Activated CD4-positive, alpha-beta T cell treated with anti-CD3 and anti-CD28 coated beads for 1 hour (primary cell): ENCODE data around the gene FAT4.

Experiments
- DNase-seq: peaks from one replicate; pipeline ENCODE4 v3.0.0-alpha.2; 2020

The FAT4 gene, protein sequence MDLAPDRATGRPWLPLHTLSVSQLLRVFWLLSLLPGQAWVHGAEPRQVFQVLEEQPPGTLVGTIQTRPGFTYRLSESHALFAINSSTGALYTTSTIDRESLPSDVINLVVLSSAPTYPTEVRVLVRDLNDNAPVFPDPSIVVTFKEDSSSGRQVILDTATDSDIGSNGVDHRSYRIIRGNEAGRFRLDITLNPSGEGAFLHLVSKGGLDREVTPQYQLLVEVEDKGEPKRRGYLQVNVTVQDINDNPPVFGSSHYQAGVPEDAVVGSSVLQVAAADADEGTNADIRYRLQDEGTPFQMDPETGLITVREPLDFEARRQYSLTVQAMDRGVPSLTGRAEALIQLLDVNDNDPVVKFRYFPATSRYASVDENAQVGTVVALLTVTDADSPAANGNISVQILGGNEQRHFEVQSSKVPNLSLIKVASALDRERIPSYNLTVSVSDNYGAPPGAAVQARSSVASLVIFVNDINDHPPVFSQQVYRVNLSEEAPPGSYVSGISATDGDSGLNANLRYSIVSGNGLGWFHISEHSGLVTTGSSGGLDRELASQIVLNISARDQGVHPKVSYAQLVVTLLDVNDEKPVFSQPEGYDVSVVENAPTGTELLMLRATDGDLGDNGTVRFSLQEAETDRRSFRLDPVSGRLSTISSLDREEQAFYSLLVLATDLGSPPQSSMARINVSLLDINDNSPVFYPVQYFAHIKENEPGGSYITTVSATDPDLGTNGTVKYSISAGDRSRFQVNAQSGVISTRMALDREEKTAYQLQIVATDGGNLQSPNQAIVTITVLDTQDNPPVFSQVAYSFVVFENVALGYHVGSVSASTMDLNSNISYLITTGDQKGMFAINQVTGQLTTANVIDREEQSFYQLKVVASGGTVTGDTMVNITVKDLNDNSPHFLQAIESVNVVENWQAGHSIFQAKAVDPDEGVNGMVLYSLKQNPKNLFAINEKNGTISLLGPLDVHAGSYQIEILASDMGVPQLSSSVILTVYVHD (N-terminal part only)

DNA sequence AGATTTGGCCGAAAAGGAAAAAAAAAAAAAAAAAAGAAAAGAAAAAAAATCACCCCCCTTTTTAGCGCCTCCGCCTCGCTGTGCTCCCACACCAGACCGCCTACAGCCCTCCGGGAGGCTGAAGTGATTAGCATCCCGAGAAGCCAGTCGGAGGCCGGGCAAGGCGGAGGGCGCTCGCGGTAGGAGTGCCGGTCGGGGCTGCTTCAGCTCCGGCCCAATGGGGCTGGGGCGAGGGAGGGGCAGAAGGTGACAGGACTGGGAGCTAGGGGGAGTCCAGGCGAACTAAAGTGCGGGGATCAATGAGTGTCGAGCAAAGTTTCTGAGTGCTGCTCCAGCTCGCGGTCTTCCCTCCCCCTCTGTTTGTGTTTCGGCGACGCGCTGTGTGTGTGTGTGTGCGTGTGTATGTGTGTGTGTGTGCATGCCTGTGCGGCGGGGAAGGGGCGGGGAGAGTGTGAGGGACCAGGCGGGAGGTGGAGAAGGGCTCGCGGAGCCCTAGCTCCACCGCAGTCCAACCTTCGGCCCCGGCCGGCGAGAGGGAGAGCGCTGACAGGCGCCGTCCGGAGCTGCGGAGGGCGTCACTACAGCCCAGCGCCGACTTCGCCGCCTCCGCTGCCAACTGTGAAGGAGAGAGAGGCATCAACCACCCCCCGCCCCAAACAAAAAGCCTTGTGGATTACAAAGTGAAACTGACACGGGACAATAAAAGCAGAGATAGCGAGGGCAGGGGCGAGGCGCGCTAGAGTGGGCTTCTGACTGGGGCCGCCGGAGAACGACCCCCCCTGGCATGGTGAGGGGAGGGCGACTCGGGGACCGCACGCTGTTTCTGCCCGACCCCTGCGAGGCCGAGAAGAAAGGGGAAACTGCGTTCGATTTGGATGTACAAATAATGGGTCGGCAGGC lies at the start of gene FAT4:
Gene FAT4 (plus strand): TSS at position 280 of the 900 bp plus-strand sequence. CDS start 1,457 bp downstream, outside the sequence.
- no peak for DNase-seq

DNA sequence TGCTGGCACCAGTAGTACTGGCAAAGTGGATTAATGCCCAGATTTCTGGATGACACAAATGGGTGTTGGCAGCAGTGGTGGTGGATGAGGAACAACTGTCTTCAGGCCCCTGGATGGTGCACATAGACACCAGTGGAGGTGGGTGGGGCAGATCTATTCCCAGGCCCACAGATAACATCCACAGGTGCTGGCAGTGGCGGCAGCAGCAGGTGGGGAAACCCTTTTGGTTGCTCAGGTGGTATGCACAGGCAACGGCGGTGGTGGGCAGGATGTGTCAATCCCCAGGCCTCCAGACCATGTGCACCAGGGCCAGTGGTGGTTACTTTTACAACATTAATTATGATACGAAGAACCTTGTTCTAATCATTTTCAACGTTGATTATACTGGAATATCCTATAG lies 48.9 kb upstream of the FAT4 start:
- no peak for DNase-seq

DNA sequence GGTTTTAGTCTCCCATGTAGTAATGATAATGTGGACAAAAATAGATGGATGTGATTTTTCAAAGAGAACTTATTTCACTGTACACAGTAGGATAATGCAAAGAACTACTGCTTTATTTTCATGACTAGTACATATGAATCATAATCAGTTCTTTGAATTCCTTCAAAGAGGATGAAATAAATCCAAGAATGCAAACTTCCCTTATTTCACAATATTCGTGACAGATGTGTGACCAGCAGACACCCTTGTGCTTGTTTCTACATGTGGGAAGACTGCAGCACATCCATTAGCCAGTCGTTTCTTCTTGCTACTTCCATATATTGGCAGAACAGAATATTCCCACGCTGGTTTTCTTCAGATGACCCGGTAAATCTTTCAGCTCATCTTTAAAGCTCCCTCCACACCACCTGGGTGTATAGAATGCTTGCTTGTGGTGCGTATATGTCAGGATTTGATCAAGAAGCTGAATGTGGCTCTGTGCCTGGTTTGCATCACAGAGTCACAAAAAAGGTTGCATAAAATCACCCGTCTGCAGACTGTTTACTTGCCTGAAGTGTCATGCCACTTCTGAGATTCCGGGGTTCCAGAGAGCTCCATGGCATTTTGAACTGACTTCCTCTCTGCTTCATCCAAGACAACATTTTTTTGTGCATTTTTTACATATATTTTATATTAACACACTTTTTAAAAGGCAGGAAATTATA lies 47.7 kb upstream of the FAT4 start:
- no peak for DNase-seq

DNA sequence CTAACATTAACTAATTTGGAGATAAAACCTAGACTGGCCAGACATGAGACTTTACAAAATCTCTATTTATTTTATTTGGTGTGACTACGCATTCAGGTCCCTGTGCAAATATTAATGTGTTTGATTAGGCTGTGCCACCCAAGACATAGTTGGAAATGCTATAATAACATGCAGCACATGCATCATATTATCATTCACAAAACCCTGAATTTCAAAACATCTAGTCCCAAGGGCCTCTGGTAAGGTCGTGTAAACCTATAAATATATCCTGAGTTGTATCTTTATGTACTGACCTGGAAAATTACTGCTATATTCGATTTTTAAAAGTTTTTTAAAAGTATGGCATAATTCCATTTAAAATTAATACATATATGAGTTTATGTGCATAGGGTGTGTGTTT lies 47.1 kb upstream of the FAT4 start:
- no peak for DNase-seq

DNA sequence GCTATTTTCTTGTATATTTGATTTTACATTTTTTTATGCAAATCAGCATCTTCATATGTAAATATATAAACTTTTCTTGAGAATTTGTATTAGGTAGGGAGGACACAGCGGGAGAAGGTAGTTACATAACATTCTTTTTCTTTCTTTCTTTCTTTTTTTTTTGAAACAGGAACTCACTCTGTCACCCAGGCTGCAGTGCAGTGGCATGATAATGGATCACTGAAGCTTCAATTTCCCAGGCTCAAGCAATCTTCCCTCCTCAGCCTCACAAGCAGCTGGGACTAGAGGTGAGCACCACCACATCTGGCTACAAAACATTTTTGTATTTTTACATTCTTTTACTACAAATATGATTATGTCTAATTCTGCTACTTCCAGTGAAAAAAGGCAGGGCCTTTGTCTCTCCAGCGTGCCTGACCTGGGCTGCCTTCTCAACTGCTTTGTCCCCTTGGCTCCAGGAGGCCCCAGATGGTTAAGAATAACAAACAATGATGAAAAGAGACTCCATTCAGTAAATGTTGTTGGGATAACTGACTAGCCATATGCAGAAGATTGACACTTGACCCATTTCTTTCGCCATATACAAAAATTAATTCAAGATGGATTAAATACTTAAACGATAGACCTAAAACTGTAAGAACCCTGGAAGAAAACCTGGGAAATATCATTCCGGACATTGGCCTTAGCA lies 46.5 kb upstream of the FAT4 start:
- no peak for DNase-seq

DNA sequence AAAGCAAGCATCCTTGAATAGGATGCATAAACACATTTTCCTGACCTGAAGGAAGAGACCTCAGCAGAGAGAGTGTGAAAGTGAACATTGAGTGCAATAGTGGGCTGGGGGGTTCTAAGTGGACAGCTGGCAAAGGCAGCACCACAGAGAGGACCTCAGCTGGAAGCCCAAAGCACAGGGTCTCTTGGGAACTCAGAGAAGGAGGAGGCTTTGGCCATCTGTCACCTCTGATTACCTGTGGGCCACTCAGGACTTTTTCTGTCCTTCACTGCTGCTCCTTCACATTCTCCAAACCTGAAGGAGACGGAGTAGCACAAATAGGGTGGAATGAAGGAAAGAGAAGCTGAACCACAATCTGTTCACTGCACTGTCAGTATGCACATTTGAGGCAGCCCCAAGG lies 37.9 kb upstream of the FAT4 start:
- no peak for DNase-seq

DNA sequence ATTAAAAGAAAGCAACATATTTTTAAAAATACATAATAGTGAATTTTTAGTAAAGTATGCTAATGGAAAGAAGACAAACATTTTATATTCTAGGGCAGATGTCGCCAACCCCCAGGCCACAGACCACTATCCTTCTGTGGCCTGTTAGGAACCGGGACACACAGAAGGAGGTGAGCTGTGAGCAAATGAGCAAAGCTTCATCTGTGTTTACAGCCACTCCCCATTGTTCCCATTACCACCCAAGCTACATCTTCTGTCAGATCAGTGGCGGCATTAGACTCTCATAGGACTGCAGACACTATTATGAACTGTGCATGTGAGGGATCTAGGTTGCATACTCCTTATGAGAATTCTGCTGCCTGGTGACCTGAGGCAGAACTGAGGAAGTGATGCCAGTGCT lies 37.0 kb upstream of the FAT4 start:
- no peak for DNase-seq

DNA sequence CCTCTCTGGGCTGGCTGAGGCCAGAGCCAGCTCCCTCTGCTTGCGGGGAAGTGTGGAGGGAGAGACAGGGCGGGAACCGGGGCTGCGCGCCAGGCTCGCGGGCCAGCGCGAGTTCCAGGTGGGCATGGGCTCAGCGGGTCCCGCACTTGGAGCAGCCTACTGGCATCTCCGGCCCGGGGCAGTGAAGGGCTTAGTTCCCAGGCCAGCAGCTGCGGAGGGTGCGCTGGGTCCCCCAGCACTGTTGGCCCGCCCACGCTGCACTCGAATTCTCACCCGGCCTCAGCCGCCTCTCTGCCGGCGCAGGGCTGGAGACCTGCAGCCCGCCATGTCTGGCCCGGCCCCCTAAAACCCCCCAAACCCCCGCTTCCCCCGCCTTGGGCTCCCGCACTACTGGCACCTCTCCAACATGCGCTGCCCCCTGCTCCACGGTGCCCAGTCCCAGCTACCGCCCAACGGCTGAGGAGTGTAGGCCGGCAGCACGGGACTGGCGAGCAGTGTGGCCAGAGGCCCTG lies 33.8 kb upstream of the FAT4 start:
- no peak for DNase-seq

DNA sequence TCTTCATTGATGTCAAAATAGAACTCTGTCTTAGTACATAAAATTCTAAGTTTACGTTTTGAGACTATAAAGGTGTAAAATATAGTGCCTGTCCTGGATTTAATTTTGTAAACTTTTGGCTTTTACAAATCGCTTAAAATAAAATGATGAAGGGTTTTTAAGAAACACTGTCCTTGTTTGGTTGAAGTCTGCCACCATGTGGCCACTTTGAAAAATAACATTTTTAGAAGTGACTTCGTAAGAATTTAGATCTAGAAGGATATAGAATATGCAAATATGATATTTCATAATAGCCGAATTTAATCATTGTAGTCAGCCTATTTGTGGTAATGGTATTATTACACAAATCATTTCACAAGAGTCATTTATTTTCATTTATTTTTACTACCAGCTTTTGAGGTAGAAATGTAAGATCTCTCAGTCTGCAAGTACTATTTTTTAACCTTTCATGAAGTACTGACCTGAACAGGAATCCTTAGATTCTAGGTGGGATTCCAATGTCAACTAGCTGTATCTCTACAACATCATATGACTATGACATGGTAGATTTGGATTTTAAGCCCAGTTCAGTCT lies 31.0 kb upstream of the FAT4 start:
- no peak for DNase-seq

DNA sequence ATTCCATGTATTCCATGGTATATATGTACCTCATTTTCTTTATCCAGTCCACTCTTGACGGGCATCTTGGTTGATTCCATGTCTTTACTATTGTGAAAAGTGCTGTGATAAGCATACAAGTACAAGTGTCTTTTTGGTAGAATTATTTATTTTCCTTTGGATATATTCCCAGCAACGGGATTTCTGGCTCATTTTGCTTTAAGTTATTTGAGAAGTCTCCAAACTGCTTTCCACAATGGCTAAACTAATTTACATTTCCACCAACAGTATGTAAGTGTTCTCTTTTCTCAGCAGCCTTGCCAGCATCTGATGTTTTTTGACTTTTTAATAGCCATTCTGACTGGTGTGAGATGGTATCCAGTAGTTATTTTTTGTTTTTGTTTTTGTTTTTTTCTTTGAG lies 17.6 kb upstream of the FAT4 start:
- no peak for DNase-seq

DNA sequence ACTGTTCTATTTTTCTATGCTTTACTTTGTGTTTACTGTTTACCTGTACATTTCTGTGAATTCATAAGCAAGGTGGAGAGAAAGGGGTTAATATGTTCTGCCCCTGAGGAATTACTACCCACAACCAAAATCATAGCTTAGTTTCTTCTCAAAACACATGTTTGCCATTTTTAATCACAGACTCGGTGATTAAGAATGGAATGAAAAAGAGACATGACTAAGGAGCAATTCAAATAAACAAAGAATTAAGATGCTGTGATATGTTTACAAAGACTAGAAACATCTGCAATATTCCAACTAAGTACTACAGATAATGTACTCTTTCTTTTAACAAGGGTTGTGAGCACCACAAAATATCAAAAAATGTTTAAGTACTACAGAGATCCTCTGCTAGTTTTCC lies 11.7 kb upstream of the FAT4 start:
- DNase-seq = no peak

DNA sequence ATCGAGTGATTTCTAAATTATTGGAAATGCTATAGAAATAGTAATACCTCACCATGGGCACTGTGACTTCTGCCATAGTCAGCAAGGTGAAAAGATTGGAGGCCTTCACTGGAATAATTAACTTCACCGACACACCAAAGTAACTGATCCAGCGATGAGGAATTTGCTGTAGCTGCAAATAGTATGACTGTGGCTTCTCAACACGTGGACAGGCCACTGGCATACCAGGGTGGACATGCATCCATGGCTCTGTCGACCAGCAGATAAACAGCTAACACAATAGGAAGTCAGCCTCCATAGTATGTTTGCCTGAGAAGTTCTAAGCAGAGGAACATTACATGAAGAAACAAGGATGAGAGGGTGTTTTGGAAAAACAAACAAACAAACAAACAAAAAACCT lies 10.9 kb upstream of the FAT4 start:
- DNase-seq = no peak

DNA sequence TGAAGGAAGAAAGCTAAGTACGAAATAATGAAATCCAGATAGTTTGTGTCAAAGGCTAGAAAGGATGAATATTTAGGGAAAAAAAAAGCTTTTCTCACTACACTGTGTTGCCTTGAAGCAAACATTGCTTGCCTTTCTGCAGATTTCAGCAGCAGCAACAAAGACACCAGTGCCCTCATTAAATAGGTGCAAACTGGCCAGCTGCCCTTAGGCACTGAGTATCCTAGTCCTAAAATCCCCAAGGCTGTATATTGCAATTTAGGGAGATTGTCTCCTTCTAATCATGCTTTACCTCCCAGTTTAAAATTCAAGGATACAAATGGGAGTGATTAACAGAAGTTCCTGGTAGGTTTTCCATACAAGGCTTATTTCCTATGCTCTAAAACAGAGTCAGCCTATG lies 8.6 kb upstream of the FAT4 start:
- DNase-seq = no peak

DNA sequence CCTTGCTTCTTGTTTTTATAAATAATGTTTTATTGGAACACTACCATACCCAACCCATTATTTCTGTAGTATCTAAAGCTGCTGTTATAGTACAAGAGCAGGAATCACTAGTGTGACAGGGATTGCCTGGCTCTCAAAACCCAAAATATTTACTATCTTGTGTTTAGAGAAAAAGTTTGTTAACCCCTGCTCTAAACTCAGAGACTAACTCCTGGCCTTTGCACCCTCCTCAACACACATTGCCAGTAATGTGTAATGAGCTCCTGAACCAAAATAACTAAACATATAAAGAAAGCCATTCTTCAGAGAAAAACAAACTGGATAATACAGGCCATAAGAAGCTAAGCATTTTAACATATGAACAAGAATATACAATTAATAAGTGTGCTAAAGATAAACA lies 8.2 kb upstream of the FAT4 start:
- no peak for DNase-seq

DNA sequence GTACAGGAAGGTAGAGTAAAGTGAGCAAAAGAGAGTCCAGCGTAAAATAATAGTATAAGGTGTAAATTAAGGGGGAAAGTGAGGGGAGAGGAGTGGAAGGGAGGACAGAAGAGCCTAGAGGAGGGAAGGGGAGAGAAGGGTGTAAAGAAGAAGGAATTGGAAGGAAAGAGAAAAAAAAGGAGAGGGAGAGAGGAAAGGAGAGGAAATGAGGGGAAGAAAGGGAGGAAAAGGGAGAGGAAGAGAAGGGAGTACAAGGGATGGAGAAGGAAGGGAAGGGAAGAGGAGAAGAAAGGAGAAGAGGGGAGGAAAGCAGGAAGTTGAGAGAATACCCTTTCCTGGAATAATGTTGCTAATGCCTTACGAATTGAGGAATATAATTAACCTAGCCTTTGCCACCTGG lies 3.3 kb upstream of the FAT4 start:
- no peak for DNase-seq

DNA sequence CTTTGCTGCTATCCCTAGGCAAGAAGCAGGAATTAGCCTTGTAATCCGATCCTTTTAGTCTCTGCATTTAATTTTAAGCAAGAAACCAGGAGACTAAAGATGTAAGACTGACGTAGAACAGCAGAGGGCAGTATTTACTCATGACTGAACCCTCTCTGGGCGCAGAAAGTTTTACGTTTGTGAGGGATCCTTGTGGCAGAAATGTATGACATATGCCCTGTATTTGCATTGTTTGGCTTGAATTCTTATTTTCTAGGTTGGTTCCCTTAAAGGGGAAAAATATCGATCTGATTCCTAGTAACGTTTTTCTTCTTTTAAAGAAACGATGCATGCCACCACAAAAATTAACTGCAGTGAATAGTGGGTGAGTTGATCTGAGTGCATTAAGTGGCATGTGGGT lies 1.3 kb upstream of the FAT4 start:
- no peak for DNase-seq

DNA sequence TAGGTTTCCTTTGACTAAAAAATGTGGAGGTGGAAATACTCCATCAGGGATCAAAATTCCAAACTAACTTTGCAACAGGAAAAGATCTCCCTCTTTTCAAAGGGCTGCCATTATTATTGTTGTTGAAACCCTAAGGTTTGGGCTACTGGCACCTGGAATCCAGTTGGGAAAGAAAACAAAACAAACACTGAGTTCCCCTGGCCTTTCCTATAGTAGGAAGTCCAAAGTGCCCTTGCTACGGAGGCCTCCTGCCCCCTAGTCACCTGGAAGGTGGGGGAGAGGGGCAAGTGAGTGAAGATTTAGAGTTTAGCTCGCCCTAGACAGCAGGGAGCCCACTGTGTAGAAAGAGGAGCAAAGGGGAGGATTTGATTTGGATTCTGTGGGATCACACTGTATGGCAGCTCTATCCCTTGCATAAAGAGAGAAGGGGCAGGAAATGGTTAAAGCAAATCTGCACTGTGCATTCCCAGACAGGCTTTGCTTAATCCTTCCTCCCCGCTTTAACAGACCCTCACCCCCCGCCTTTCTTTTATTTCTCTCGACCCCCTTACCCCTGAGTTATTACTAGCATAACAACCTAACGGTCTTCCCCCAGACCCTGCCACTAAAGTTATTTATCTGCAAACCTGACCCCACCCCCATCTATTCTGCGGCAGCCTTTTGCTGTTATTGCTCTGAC lies 627 bp upstream of the FAT4 start:
- no peak for DNase-seq

DNA sequence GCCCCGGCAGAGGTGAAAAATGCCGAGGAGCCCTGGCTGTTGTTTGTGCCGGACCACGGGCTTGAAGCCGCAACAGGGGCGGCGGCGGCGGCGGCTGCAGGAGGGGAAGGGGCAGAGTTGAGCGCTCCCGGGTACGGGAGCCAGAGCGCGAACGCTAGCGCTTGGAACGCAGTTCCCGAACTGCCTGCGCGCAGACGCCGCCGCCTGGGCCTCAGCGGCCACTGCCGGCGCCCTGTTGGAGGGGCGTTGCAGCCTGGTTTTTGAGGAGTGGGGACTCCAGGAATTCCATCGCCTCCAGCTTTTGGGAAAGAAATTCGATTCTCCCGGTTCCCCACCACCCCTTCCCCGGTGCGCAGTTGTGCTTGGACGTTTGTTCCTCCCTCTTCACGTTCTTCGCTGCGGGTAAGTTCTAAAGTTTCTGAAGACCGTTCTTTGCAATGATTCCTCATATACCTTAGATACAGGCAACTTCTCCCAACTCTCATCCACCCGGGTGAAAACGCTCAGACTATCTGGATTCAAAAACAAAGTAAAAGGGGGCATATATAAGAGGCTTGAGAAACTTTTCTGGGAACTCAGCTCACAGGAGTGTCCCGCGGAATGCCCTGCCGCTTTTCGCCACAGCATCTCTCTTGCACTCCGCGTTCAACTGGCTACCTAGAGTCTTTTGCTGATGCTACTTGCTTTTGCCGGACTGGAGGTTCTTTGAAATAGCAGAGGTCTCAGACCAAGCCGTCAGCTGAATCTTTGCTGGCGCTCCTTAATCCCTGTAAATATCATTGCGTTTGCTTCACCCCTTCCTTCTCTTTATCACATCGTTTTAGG lies 1.0 kb downstream of the FAT4 start:
- no peak for DNase-seq

DNA sequence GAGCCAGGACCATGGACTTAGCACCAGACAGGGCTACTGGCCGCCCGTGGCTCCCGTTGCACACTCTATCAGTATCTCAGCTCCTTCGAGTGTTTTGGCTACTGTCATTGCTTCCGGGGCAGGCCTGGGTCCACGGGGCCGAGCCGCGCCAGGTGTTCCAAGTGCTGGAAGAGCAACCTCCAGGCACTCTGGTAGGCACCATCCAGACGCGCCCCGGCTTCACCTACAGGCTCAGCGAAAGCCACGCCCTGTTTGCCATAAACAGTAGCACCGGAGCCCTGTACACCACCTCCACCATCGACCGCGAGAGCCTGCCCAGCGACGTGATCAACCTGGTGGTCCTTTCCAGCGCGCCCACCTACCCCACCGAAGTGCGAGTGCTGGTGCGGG lies 1.6 kb downstream of the FAT4 start:
- no peak for DNase-seq
